Stimulated activated CD8-positive, alpha-beta memory T cell treated with anti-CD3 and anti-CD28 coated beads, Interleukin-12 subunit alpha, Interleukin-12 subunit beta, amount 100 ng/mL, for 24 hours (primary cell): Measurements from ENCODE around the gene NKX1-1.
"Not testable (repeated sequence)": the region's sequence is repeated elsewhere in the genome, so short reads cannot be mapped to it uniquely, and the experiment has no call there.

ENCODE experiments used
- DNase-seq: peaks from one replicate; pipeline ENCODE4 v3.0.0-alpha.2; 2020; ENCODE audit errors: extremely low read depth

Gene NKX1-1

DNA sequence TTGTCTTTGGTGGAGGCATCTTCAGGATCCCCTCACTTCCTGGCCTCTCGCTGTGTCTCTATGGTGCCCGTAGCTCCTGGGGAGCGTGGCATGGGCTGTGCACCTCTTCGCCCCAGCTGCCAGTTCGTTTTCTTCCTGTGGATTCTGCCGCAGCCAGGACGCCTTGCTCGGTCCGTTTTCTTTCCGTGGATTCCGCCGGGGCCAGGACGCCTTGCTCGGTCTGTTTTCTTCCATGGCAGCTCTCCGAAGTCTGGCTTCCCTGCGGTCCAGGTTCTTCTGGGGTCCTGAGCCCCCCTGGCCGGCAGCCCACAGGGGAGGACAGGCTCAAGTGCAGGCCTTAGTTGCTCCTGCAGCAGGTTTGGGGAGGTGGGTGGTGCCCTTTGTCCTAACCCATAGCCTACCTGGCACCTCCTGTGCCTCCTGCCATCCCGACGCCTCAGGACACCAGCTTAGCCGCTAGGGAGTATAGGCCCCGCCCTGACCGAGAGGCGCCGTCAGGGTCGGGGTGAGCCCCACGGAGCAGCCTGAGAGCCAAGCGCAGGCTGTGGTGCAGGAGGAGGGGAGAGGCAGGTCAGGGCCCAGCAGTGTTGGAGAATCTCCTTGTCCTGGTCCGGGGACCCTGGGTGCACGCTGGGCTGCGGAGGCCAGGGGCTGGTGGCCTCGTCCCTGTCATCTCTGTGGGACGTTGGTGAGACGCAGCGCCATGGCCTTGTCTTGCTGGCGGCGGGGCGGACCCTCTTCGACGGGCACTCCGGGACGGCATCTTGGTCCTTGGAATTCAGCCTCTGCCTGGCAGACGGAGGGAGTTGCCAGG is 32.1 kb downstream of the NKX1-1 start:
- no peak for DNase-seq

DNA sequence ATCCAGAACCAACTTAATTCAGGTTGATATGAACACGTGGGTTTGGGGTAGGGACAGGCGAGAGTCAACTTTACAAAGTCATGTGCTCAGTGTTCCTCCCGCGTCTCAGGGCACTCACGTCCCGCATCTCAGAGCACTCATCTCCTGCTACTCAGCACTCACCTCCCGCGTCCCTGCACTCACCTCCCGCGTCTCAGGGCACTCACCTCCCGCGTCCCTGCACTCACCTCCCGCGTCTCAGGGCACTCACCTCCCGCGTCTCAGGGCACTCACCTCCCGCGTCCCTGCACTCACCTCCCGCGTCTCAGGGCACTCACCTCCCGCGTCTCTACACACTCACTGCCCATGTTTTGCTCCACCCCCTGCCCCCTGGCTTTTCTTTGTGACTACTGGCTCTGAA is 33.7 kb downstream of the NKX1-1 start:
- not testable (repeated sequence) for DNase-seq

DNA sequence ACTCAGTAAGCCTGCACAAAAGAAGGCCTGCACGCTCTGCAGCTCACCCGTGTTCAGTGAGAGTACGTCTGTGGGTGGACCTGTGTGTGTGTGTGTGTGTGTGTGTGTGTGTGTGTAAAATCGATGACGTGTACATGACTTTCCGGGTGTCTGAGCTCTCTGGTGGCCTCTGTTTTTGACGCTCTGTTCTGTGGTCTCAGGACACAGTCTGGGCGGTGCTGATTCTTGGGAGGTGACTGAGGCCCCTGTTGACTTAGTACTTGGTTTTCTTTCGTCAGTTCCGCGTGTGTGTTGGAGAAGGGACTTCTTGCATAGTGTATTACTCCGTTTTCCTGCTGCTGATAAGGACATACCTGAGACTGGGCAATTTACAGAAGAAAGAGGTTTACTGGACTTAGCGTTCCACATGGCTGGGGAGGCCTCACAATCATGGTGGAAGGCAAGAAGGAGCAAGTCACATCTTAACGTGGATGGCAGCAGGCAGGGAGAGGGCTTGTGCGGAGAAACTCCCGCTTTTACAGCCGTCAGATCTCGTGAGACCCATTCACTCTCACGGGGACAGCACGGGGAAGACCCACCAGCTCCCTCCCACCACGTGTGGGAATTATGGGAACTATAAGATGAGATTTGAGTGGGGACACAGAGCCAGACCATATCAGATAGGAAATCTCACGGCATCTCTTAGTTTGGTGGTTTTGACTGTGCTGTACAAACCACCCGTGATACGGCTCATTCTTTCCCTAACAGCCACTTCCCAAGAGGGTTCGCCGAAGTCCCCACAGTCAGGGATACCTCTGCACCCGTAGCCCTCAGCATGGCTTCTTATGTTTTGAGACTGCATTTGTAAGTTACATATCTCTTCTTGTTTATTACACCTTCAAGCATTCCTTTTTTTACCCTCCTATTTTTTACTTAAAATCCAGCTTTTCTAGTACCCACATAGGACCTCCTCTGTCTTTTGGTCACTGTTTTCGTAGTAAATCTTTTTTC is 34.8 kb downstream of the NKX1-1 start:
- no peak for DNase-seq

DNA sequence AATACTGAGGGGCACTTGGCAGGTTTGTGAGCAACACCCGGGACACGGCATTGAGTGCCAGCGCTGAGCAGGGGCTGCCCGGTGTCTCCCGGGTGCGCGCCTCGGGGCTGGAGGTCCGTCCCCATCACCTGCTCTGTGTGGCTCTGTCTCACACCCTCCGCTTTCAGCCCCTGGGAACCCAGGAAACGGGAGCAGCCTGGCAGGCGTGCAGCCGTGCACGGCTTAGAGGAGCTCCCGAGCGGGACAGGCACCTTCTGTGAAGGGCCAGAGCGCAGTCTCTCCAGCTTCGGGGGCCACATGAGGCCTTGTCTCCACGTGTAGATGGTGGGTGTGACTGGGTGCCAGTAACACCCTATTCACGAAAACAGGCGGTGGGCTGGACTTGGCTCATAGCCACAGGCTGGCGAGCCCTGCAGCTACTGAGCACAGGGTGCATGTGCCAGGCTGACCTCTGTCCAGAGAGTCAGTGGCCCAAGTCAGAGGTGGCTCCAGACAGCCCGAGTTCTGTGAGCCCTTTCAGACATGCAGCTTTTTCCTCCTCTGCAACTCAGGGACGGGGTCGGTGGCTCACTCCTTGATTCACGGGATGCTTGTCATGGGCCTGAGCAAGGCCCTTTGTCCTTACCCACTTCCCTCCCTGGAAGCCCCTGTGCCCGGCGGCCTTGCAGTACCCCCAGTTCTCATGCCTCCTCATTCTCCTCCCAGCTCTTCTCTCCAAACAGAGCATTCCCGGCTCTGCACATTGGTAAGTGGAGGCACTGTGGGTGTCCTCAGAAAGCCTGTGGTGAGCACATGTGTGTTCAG is 35.7 kb downstream of the NKX1-1 start:
- DNase-seq: no peak

DNA sequence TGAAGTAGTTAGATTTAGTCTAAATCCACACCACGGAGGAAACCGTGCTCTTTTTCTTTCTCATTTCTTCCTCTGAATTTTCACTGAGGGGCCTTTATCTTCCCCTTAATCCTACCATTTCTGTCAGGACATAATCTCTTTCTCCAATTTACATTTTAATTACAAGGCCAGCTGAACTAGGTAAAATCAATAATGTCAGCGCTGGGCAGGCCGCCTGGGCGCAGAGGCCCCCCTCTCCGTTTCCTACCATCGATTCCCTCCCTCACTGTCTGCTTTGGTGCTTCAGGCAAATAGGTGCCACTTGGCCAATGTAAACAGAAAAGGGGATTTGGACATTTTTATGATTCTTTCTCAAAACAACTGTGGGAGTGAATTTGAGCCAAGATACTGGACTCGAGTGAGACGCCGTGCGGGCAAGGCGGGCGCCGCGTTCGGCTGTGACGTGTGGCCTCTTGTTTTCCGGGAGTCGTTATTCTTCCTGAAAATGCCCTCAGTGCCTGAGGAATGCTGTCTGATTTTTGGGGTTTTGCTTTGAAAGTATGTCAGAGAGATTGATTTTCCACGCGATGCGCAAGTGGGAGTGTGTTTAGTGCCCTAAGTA is 36.7 kb downstream of the NKX1-1 start:
- no peak for DNase-seq

DNA sequence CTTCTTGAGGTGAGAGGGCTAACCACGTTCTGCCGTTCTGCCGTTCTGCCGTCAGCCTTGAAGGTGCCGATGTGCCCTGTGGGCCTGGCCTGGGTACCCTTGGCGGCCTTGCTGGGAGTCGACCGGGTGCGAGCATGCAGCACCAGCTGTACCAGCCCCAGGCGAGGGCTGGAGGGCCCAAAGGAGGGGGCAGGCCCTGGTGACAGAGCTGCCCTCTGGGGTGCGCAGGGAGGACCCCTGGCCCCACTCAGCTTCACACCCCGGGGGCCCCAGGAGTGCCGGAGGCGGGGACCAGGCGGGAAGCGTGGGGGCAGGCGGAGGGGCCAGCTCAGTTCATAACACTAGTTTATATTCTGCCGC is 37.2 kb downstream of the NKX1-1 start:
- no peak for DNase-seq

DNA sequence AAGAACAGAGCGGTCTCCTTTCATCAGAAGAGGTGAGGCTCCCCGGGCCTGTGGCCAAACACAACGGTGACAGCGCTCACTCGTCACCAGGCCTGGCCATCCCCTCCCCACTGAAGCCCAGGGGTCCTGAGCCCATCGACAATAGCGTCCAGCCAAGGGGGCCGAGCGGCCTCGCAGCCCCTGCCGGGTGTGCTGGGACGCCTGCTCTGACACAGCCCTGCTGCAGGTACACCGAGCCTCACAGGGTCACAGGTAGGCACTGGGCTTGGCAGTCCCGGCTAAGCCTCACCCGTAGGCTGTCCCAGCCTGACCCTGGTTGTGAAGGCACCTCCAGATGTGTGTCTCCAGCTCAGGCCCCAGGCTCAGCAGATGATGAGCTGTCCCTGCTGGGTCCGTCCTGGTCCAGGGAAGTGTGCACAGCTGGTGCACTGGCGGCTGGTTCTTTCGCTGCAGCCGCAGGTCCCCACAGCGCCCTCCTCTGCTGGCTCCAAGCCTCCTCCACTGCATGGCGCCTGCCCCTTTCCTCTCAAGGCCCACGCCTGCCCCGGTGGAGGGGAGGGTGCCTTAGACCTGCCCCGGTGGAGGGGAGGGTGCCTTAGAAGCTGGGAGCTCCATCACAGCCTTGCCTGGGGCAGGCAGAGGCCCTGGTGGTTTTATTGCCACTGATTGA is 37.7 kb downstream of the NKX1-1 start:
- no peak for DNase-seq

DNA sequence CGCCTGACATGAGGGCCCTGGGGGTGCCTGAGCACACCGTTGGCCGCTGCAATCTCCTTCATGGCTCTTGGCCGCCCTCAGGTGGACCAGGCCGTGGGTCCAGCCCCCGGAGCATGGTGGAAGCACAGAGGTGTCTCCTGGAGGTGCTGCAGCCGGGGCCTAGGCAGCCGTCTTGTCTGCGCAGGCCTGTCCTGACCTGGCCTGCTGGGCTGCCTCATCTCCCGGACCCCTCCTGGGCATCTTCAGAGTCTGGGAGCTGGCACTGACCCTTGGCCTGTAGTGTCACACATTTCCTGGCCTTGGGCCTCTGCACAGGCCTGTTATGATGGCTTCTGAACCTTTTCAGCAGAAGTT is 38.3 kb downstream of the NKX1-1 start:
- DNase-seq: no peak

DNA sequence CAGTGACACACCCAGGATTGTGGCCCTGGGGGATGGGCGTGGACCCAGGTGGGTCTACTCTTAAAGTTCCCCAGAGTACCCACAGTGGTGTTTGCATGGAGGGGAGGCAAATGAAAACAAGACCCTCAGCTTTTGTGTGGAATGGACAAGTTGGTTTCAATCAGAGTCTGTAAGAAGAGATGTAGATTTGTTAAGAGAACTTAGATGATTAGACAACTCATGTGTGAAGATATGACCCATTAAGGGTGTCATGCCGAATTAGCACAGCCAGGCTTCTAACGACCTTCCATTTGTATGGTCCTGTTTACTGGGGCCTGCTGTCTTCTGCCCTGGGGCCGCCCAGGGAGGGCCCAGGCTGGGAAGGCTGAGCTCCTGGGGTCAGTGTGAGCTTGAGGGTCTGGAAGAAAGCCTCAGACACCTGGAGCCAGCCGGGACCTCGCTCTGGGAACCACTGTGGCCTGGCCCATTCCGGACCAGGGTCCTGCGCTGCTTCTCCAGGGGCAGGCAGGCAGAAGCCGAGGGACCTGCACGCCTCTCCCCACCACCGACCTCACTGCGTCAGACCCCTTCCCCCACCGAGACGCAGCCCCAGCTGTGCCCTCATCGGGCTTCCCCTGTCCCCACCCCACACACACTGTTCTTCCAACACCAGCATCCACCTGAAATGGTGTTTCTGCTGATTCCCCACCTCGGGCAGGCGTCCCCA is 38.9 kb downstream of the NKX1-1 start:
- no peak for DNase-seq

DNA sequence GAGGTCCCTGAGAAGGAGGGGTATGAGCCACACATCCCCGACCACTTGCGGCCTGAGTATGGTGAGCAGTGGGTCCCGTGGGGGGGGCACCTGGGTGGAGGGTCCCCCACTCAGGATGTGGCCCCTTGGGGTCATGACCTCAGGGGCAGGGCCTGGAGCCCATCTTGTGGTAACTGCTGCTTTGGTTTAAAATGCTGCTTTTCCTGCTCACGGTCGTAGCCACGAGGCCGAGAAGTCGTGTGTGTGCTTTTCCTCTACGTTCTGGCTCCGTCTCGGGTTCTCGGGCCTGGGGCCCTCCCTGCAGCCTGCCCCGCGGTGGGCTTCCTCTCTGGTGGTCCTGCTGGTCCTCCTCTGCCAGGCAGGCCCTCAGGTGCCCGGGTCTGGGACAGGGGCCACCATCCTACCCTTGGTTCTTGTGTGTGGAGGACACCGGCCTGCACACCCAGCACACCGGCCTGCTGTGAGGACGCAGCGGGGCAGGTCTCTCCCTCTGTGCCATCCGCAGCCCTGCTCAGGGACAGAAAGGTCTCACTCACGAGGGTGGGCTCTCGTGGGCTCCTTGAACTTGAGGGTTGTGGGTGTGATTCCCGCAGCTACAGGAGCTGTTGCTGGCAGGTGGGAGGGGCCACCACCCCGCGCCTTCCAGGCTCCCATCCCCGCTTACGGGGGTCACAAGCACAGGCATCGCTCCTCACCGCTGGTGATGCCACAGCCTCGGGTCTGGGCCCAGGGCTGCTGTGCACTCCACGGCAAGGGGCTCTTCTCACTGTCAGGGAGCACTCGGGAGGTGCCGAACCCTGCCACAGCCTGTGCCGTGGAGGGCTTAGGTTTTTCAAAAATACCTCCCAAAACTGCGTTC is 39.6 kb downstream of the NKX1-1 start:
- DNase-seq: no peak

DNA sequence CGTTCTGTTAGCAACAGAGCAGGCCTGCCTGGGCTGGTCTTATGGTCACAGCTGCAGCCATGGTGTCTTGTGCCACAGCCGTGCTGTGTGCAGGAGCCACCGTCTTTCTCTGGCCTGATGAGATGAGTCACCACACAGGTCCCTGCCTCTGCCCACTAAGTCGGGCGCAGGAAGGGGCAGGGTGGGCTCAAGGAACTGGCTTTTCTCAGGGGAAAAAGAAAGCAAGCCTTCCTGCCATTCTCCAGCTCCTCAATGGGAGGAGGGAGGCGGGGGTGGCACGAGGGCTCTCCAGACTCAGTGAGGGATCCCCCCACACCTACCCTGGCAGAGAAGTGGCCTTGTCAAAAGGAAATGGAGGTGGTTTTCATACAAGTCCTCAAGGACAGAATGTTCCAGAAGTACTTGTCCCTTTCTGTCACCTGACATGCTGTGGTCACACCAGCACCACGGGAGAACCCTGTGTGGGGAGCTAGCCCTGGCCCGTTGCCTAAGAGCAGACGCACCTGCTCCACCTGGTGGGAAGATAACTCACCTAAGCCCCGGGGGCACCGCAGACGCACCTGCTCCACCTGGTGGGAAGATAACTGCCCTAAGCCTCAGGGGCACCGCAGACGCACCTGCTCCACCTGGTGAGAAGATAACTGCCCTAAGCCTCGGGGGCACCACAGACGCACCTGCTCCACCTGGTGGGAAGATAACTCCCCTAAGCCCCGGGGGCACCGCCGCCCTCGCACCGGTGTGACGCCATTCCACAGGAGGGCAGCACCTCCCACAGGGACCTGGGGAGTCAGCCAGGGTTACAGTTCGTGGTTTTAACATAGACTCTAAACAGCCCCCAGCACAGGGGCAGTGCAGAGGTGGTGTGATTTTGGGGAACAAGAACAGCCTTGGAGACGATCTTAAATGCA is 40.7 kb downstream of the NKX1-1 start:
- no peak for DNase-seq

DNA sequence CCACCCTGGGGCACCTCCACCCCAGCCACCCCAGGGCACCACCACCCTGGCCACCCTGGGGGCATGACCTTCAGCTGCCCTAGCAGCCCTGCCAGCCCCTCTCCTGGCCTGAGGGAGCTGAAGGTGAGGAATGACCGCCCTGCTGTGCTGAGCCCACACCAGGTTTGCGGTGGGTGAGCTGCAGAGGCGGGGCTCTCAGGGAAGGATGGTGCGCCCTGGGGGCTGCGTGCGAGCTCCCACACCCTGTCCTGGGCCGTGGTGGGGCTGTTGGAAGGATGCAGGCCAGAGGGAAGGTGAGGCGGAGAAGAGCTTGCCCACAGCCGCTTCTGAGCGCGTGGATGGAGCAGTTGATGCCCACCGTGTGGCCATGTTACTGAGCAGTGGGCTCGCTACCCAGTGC is 41.5 kb downstream of the NKX1-1 start:
- DNase-seq: no peak

DNA sequence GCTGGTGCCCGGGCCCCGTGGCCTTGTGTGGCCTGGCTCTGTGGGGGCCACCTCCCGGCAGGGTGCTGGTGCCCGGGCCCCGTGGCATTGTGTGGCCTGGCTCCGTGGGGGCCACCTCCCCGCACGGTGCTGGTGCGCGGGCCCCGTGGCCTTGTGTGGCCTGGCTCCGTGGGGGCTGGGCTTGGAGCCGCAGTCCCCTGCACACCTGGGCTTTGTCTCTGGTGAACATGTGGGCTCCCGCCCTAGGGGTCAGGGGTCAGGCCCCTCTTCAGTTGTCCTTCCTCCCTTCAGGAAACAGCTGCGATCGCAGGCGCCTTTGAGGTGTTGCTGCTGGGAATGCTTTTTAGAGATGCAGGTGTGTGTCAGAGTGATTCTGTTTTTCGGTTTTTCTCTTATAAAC is 42.0 kb downstream of the NKX1-1 start:
- DNase-seq: no peak

DNA sequence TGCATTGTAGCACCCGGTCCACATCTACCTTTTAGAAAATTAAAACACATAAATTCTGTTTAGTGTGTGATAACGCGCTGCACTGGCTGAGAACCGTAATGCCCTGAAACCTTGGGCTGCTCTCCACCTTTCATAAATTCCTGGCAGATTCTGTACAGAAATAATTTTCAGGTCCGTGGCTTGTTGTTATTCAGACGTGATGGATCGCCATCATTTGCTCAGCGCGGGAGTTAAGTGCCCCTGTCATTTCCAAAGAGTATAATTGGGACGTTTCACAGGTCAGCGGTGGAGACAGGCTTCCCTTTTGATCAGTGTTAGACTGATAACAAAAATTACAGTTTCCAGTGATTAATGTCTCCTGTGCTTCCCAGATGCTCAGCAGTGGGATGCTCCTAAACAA is 42.7 kb downstream of the NKX1-1 start:
- DNase-seq: no peak

DNA sequence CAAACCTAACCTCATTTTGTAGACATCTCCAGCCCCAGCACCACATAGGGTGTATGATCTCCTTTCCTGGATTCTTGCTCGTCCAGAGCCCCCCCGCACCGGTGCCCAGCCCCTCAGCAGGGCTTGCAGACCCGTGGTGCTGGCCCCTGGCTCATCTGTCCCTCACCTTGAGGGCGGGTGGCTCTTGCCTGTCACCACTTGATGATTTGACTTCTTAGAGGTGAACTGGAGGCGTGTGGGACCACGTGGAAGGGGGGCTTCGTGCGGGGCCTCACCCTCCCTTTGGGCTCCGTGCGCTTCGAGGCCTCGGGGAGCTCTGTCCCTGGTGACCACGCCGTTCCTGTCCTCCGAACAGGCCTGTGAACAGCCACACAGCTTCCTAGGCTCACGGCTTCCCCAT is 43.7 kb downstream of the NKX1-1 start:
- DNase-seq: no peak

DNA sequence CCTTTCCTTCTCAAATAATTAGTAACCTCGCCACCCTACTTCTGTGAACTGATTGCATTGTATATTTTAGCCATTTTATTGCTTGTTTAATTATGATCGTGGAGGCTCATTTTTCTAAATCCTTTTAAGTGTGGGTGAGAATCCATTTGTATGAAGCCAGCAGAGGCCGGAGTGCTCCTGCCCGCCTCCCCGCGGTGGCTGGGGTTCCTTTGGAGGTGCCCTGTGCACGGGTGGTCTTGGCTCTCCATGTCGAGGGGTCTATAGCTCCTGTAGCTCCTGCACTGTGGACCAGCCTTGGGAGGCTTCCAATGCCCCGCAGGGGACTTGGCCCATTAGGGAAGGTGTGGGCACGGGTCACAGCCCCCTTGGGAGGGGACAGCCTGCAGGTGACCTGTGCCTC is 44.2 kb downstream of the NKX1-1 start:
- DNase-seq: no peak

DNA sequence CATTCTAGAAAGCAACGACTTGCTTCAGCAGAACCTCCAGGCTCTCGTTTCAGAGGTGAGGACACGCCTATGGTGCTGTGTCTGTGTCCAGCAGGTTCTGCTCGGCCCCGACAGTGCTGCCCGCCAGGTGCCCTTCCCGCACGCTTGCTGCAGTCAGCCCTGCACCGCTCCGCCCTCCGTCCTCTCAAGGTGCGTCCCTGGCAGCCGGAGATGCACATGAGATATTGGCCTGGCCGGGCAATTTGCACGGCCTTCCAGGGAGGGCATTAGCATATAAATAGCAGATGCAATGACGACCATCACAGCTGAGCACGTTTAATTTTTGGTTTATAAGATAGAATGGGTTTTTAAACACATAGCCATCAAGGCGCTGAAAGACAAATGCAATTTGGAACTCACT is 44.8 kb downstream of the NKX1-1 start:
- DNase-seq: no peak

DNA sequence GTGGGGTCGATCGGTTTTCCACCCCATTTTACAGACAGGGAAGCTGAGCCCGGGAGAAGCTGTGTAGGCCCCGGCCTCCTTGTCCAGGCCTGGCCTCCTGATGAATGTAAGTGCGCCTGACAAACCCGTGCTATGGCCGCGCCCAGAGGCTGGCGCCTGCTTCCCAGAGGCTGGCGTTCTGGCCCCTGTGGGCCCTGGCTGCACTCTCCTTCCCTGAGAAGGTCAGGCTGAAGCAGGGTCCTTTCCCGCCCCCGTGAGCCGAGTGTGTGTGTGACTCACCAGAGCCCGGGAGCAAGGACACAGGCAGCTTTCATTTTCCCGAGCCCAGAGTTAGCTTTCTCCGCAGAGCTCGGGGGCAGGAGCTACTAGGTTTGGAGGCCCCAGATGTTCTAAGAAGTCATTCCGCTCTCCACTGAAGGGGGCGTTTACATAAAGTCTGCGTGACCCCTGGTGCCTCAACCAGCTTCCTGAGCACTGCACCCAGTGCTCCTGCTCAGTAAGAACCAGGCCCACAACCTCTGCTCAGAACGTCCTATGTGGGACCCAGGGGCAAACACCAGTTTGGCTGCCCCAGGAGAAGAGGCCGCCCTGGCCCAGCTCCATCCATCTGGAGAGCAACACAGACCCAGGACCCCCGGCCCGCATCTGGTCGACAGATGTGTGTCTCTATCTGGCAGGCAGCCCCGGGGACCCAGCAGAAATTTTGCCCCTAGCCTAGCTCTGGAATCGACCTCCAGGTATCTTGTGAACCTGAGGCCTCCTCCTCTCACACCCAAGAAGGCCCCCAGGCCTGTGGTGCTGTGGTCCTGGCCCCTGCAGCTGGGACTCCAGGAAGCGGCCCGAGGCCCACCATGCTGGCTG is 45.6 kb downstream of the NKX1-1 start:
- DNase-seq: no peak
